Bone marrow (tissue), 2 donors: ENCODE results near the gene EEF1B2.
"Not testable (repeated sequence)": the region's sequence is repeated elsewhere in the genome, so short reads cannot be mapped to it uniquely, and the experiment has no call there.

Experiments
- DNase-seq, 2 donors: peaks; one replicate each; lab custom pipeline; 2025; lab: John Stamatoyannopoulos, UW

EEF1B2 gene

GRCh38 chr2:206164261-206164862 is 4.7 kb downstream of the EEF1B2 start:
- DNase-seq = no peak

DNA sequence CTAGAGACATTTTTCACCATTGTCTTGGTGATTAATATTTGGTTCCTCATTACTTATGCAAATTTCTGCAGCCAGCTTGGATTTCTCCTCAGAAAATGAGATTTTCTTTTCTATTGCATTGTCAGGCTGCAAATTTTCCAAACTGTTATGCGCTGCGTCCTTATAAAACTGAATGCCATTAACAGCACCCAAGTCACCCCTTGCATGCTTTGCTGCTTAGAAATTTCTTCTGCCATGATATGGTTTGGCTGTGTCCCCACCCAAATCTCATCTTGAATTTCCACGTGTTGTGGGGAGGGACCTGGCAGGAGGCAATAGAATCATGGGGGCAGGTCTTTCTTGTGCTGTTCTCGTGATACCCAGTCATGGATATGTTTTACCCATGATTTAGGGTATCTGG is 8.5 kb downstream of the EEF1B2 start:
- not testable (repeated sequence) for DNase-seq

DNA sequence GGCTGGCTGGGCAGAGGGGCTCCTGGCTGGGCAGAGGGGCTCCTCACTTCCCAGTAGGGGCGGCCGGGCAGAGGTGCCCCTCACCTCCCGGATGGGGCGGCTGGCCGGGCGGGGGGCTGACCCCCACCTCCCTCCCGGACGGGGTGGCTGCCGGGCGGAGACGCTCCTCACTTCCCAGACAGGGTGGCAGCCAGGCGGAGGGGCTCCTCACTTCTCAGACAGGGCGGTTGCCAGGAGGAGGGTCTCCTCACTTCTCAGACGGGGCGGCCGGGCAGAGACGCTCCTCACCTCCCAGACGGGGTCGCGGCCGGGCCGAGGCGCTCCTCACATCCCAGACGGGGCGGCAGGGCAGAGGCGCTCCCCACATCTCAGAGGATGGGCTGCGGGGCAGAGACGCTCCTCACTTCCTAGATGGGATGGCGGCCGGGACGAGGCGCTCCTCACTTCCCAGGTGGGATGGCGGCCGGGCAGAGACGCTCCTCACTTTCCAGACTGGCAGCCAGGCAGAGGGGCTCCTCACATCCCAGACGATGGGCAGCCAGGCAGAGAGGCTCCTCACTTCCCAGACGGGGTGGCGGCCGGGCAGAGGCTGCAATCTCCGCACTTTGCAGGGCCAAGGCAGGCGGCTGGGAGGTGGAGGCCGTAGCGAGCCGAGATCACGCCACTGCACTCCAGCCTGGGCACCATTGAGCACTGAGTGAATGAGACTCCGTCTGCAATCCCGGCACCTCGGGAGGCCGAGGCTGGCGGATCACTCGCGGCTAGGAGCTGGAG is 12.1 kb downstream of the EEF1B2 start:
- not testable (repeated sequence) for DNase-seq

DNA sequence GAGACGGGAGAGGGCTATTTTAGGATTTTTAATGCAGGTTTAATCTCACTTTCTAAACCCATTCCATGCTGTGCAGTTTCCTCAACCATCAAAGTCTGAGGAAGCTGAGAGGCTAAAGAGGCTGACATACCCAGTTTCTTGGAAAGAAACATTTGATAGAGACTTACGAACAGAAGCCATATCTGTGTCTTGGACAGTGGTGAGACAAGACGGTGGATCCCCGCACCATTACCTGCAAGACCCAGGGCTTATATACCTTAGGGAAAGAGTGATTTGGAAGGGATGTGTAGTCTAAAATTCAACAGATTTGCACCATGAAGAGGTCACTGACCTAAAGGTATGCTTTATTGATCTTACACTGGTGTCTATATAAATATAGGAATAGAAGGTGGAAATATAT is 13.5 kb downstream of the EEF1B2 start:
- no peak for DNase-seq

DNA sequence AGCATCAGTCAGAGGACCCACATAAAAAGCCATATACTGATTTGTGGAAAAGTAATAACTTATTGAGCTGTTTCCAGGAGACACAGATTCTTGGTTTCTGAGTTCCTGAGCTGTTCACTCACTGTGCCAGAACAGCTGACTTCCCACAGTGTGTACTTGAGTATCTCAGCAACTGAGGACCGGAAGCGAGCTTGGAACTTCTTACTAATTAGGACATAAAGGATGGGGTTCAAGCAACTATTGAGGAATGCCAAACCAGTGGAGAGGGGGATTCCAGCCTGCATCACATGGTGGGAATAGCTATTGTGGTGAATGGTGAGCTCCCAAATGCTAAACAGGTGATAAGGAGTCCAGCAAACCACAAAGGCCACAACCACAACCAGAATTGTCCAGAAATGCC is 16.4 kb downstream of the EEF1B2 start:
- DNase-seq = no peak

DNA sequence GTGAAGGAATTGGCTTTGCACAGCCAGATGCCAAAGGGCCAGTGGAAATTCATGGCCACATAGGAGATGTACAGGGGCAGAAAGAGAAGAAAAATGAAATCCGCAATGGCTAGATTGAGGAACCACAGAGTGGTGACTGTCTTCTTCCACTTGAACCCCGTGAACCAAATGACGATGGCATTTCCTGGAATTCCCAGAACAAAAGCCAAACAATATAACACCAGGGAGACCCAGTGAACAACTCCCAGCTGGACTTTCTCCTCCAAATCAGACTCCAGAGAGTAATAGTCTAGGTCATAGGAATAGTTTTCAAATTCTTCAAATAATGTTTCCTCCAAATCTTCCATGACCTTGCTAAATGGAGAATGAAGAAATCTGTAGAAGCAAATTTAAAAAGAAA is 17.2 kb downstream of the EEF1B2 start:
- no peak for DNase-seq

DNA sequence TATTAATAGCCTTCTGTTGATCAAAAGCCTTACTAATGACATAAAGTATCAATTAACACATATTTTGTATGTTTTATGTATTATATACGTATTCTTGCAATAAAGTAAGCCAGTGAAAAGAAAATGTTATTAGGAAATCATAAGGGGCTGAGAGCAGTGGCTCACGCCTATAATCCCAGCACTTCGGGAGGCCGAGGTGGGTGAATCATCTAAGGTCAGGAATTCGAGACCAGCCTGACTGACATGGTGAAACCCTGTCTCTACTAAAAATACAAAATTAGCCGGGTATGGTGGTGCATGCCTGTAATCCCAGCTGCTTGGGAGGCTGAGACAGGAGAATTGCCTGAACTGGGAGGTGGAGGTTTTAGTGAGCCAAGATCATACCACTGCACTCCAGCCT is 21.8 kb downstream of the EEF1B2 start:
- not testable (repeated sequence) for DNase-seq

- DNase-seq = no peak
These were observed 30.0 kb downstream of the EEF1B2 start for GRCh38 chr2:206189691-206190090.

DNA sequence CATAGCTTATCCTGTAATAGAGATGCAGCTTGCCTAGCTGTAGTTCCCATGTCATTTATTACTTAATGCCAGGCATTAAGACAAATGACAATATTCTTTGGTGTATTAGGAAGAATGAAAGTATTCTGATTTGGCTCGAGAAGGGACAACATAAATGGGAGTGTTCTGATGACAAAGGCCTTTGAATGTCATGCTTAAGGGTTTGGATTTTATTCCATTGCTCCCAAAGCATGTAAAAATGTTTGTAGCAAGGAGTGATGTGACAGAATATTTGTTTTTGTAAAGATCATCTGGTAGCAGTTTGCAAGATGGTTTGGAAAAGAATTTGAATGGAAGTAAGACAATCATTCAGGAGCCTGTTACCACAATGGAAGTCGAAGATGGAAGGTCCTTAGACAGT is 30.4 kb downstream of the EEF1B2 start:
- DNase-seq = no peak

DNA sequence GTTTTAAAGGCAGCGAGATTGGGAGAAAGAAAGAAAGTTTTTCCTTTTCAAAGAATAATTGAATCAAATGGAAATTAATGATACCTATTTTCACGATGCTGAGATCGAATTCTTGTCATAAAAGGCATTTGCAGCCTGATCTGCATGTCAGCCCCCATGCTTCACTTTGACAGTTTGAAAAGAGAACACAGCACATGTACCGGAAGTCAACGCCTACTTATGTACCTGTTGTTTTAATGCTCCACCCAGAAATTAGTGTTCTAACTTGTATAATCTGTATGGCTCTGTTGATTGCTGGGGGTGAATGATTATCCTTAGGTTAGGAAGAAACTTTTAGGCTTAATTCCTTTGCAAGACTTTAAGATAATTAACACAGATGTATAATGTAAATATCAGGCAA is 31.0 kb downstream of the EEF1B2 start:
- DNase-seq = no peak

GRCh38 chr2:206192157-206192556 is 32.5 kb downstream of the EEF1B2 start:
- no peak for DNase-seq

GRCh38 chr2:206193671-206194357 is 34.1 kb downstream of the EEF1B2 start:
- DNase-seq = no peak

DNA sequence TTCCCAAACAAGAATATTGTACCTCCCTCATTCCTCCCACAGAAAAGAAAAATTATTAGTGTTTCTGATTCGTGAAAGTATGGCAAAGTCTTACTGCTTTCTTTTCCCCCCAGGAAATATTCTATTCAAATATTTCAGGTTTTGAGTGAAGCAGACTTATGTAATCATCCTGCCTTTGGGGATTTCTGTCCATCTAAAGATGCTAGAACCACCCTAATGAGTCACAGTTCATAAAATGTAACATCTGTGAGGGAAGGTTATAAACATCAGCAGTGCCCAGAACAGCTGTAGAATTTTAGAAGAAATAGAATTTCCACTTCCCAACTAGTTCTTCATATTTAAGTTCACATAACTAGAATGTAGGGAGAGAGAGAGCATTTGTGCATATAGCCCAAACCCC is 39.0 kb downstream of the EEF1B2 start:
- DNase-seq = no peak

- DNase-seq = no peak
These were observed 41.6 kb downstream of the EEF1B2 start for GRCh38 chr2:206201075-206201848.

- DNase-seq = no peak
These were observed 42.8 kb downstream of the EEF1B2 start for GRCh38 chr2:206202446-206202845.

DNA sequence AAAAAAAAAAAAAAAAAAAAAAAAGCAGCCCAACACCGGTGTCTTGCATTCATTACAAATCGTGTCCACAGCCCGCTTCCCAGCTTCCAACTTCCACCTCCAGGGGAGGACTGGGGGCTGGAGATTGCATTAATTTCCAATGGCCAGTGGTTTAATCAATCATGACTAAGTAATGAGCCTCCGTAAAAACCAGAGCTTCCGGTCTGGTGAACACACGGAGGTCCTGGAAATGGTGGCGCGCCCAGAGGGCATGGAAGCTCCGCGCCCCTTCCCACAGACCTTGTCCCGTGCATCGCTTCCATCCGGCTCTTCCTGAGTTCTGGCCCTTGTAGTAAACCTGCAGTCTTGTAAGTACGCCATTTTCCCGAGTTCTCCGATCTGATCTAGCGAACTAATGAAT is 43.6 kb downstream of the EEF1B2 start:
- no peak for DNase-seq

DNA sequence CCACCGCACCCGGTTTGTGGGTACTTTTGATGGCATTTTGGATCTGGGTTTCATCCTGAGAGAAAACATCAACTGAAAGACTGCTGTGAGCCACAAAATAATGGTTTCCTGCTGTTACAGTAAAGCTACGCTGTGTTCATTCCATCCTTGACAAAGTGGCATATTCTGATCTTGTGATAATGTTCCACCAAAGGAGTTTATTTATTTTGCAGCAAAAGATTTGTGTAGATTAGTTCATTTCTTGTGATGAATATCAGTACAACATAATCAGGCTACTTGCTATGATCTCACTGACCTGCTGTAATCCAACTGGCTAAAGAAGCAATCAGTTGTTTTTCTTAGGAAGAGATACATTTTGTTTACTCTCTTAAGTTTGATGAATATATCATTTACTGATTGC is 45.0 kb downstream of the EEF1B2 start:
- no peak for DNase-seq

DNA sequence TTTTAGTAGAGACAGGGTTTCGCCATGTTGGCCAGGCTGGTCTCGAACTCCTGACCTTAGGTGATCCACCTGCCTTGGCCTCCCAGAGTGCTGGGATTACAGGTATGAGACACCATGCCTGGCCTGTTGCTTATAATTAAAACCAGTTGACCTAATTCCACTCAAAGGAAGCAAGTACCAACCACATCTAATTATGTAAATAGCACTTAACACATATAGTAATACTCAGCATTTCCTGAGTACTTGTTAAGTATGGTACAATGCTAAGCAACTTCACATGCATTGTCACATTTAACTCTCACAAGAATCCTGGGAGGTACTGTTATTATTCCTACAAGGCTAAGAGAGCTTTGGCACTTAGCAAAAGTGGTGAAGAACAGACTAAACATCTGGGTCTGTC is 47.6 kb downstream of the EEF1B2 start:
- DNase-seq = not testable (repeated sequence)

- no peak for DNase-seq
These were observed 49.2 kb downstream of the EEF1B2 start for GRCh38 chr2:206208900-206209299.

GRCh38 chr2:206211657-206212255 is 52.1 kb downstream of the EEF1B2 start:
- DNase-seq = no peak
